H9 (cell line): ENCODE data around the gene BCAS3. TPM values are rescaled to one million over a fixed set of nuclear protein-coding genes. Genes with fewer than 3 reads are reported as not detected.
A peak's percentile ranks its signal among the peaks of the same experiment; 100 is the strongest.

ENCODE experiments used
- DNase-seq: peaks from one replicate; pipeline ENCODE4 v3.0.0-alpha.2; 2017
- H2AFZ ChIP-seq: one replicate; pipeline ENCODE4 v1.6.1; 2013; ENCODE audit warnings: mild to moderate bottlenecking, low read length, control low read depth, moderate library complexity
- H2AK5ac ChIP-seq: 2 replicates; pipeline ENCODE4 v1.6.1; 2013; ENCODE audit warnings: low read length, control low read depth, mixed read lengths; ENCODE audit not compliant: insufficient read length
- H2BK120ac ChIP-seq: one replicate; pipeline ENCODE4 v1.6.1; 2013; ENCODE audit warnings: low read depth, mild to moderate bottlenecking, low read length, control low read depth, inconsistent platforms; ENCODE audit not compliant: poor library complexity, severe bottlenecking
- H2BK12ac ChIP-seq: 2 replicates; pipeline ENCODE4 v1.6.1; 2013; ENCODE audit warnings: low read length, control low read depth, mixed read lengths, low read depth; ENCODE audit not compliant: insufficient read length
- H2BK15ac ChIP-seq: 2 replicates; pipeline ENCODE4 v1.6.1; 2013; ENCODE audit warnings: low read depth, low read length, control low read depth
- H2BK20ac ChIP-seq: one replicate; pipeline ENCODE4 v1.6.1; 2013; ENCODE audit warnings: low read depth, mild to moderate bottlenecking, low read length, control low read depth, inconsistent platforms; ENCODE audit not compliant: poor library complexity, severe bottlenecking
- H2BK5ac ChIP-seq: 2 replicates; pipeline ENCODE4 v1.6.1; 2013; ENCODE audit warnings: low read length, control low read depth, mixed read lengths; ENCODE audit not compliant: insufficient read length
- H3K14ac ChIP-seq: 2 replicates; pipeline ENCODE4 v1.6.1; 2013; ENCODE audit warnings: low read length, control low read depth; ENCODE audit not compliant: insufficient read depth
- H3K18ac ChIP-seq: 2 replicates; pipeline ENCODE4 v1.6.1; 2013; ENCODE audit warnings: low read depth, mild to moderate bottlenecking, mixed read lengths, low read length, control low read depth; ENCODE audit not compliant: insufficient read length
- H3K23ac ChIP-seq: 2 replicates; pipeline ENCODE4 v1.6.1; 2013; ENCODE audit warnings: low read length, control low read depth, mixed read lengths, low read depth; ENCODE audit not compliant: insufficient read length
- H3K23me2 ChIP-seq: 2 replicates; pipeline ENCODE4 v1.6.1; 2013; ENCODE audit warnings: low read depth, mild to moderate bottlenecking, mixed read lengths, low read length, control low read depth; ENCODE audit not compliant: insufficient read length, poor library complexity, severe bottlenecking
- H3K27ac ChIP-seq: 2 replicates; pipeline ENCODE4 v1.5.1; 2013; ENCODE audit warnings: low read length, control low read depth, mixed read lengths, low read depth; ENCODE audit not compliant: insufficient read length
- H3K27me3 ChIP-seq: 2 replicates; pipeline ENCODE4 v1.6.1; 2013; ENCODE audit warnings: low read length, control low read depth, inconsistent platforms; ENCODE audit not compliant: insufficient read depth
- H3K4ac ChIP-seq: 2 replicates; pipeline ENCODE4 v1.6.1; 2013; ENCODE audit warnings: low read depth, mild to moderate bottlenecking, control low read depth, inconsistent platforms, low read length, moderate library complexity
- H3K4me1 ChIP-seq: 2 replicates; pipeline ENCODE4 v1.6.1; 2013; ENCODE audit warnings: low read length, control low read depth, inconsistent platforms; ENCODE audit not compliant: insufficient read depth
- H3K4me2 ChIP-seq: 2 replicates; pipeline ENCODE4 v1.6.1; 2013; ENCODE audit warnings: low read length, control low read depth, mixed read lengths; ENCODE audit not compliant: insufficient read length, insufficient read depth
- H3K56ac ChIP-seq: 2 replicates; pipeline ENCODE4 v1.6.1; 2013; ENCODE audit warnings: low read depth, mild to moderate bottlenecking, mixed read lengths, low read length, control low read depth; ENCODE audit not compliant: insufficient read length
- H3K79me1 ChIP-seq: 2 replicates; pipeline ENCODE4 v1.6.1; 2013; ENCODE audit warnings: low read depth, mild to moderate bottlenecking, moderate library complexity, low read length, control low read depth, inconsistent platforms; ENCODE audit not compliant: insufficient read depth, poor library complexity, severe bottlenecking
- H3K79me2 ChIP-seq: 2 replicates; pipeline ENCODE4 v1.6.1; 2013; ENCODE audit warnings: low read length, control low read depth, inconsistent platforms; ENCODE audit not compliant: insufficient read depth
- H3K9ac ChIP-seq: 2 replicates; pipeline ENCODE4 v1.6.1; 2013; ENCODE audit warnings: low read length, control low read depth, mixed read lengths; ENCODE audit not compliant: insufficient read length; ENCODE audit errors: extremely low read depth
- H3K9me3 ChIP-seq: one replicate; pipeline ENCODE4 v1.6.1; 2013; ENCODE audit warnings: low read depth, low read length, inconsistent platforms; ENCODE audit not compliant: control insufficient read depth
- H3T11ph ChIP-seq: one replicate; pipeline ENCODE4 v1.6.1; 2013; ENCODE audit warnings: mild to moderate bottlenecking, low read length, control low read depth, inconsistent platforms
- H4K20me1 ChIP-seq: one replicate; pipeline ENCODE4 v1.6.1; 2013; ENCODE audit not compliant: control insufficient read depth, insufficient read length, insufficient read depth
- H4K5ac ChIP-seq: 2 replicates; pipeline ENCODE4 v1.6.1; 2013; ENCODE audit warnings: low read depth, mild to moderate bottlenecking, mixed read lengths, low read length, control low read depth; ENCODE audit not compliant: insufficient read length
- H4K8ac ChIP-seq: replicated peaks from 2 replicates; pipeline ENCODE4 v1.6.1; 2013; ENCODE audit warnings: low read length, control low read depth, mixed read lengths, low read depth; ENCODE audit not compliant: insufficient read length
- H4K91ac ChIP-seq: 2 replicates; pipeline ENCODE4 v1.6.1; 2013; ENCODE audit warnings: low read depth, mild to moderate bottlenecking, moderate library complexity, mixed read lengths, low read length, control low read depth; ENCODE audit not compliant: insufficient read length
- H3K27ac Mint-ChIP-seq, 3 experiments: 2 replicates in 2 of 3; 3 replicates in 1 of 3; pipeline ENCODE4 v1.8.0; 2020 to 2021; ENCODE audit warnings: mixed read lengths in 3 of 3, mild to moderate bottlenecking in 1 of 3, moderate library complexity in 1 of 3
- H3K27me3 Mint-ChIP-seq: 2 replicates; pipeline ENCODE4 v1.8.0; 2021; ENCODE audit warnings: low read depth, mild to moderate bottlenecking, moderate library complexity, mixed read lengths
- H3K36me3 Mint-ChIP-seq, 3 experiments: 2 replicates in 2 of 3; 3 replicates in 1 of 3; pipeline ENCODE4 v1.8.0; 2020 to 2021; ENCODE audit warnings: low read depth in 3 of 3, mixed read lengths in 3 of 3; ENCODE audit not compliant: insufficient read depth in 1 of 3
- H3K4me1 Mint-ChIP-seq, 2 experiments: 2 replicates each; pipeline ENCODE4 v1.8.0; 2020; ENCODE audit warnings: mixed read lengths in 2 of 2
- H3K4me3 Mint-ChIP-seq, 2 experiments: 2 replicates in 1 of 2; 3 replicates in 1 of 2; pipeline ENCODE4 v1.8.0; 2020 to 2021; ENCODE audit warnings: mild to moderate bottlenecking in 2 of 2, mixed read lengths in 2 of 2, moderate library complexity in 1 of 2
- H3K9me3 Mint-ChIP-seq, 2 experiments: 2 replicates in 1 of 2; 3 replicates in 1 of 2; pipeline ENCODE4 v1.8.0; 2020; ENCODE audit warnings: mild to moderate bottlenecking in 2 of 2, mixed read lengths in 2 of 2, moderate library complexity in 1 of 2
- WGBS: extraction: QIAGEN DNeasy Blood & Tissue Kit; methylation state at CpG from one replicate; pipeline ENCODE4 v1.1.7; 2013; ENCODE audit warnings: missing lambda C conversion rate, low lambda C conversion rate, mixed read lengths; ENCODE audit not compliant: insufficient read length; ENCODE audit errors: extremely low coverage; 5-methylcytosine and 5-hydroxymethylcytosine counted together
- total RNA-seq: library from RNA; stranded (reverse); gene quantifications from 2 replicates; pipeline ENCODE4 v1.2.1, GENCODE V29; 2021
- TF ChIP-seq, protein P1 (sequence below): fragments of 200-600 bp; sonication (generic); conservative IDR thresholded peaks from 3 replicates; pipeline ENCODE4 v1.8.0; 2021; ENCODE audit warnings: antibody characterized with exemption, mild to moderate bottlenecking

The BCAS3 gene
- total RNA-seq, 1 experiment from 2014 or later, result 22.4 TPM

DNA sequence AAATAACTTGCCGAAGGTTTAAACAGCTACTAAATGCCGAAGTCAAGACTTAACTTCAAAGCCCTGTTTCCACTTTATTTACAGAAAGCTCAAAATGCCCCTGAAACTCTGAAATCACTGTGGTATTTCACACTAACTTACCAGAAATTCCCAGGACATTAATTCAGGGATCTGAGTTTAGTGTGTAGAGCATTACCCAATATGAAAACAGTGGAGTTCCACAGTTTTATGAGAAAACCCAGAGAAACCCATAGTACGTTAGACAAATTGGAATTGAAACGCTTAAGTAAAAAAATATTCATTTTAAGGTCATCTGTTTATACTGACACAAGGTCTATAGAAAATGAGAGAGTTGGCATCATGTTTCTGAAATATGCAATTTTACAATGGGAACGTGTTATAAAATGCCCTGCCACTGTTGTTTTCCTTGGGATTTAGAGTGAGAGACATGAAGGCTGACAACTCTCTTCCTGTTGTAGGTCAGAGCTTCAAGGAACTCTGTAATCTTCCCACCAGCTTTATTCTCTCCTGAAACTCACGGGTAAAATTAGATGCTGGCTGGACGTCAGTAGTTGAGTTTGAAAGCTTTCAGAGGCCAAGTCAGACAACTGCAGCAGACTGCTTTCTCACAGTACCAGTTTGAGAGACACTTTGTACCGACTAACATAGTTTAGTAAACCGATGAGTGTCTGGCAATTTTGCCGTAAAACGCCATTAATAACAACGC is 582.6 kb downstream of the BCAS3 start:
- Histone ChIP-seq H3K79me1 (no peaks in the 10 kb centered on the region), H3K9ac (peak overlapping the region; percentile 14)
- WGBS, result no CpG with 5 or more reads among the region's 12 CpGs

More for the DNA sequence above, 582.6 kb downstream of the BCAS3 start:
- no peaks in the 10 kb centered on the region for H3K23me2 ChIP-seq
- no peak overlapping the region for H4K8ac ChIP-seq
- H4K91ac ChIP-seq, result no peak overlapping the region
- H3K23ac ChIP-seq, result no peak overlapping the region
- no peak for DNase-seq
- H3K4me1 Mint-ChIP-seq, result 0 out of 4 replicates have a peak, but pooled peaks cover 0 to 5% of the 10 kb centered on the region in 2 experiments
- H2BK15ac ChIP-seq, result no peak overlapping the region
- H4K20me1 ChIP-seq, result no peaks in the 10 kb centered on the region
- no peak overlapping the region for H3K27ac Mint-ChIP-seq
- H3K27ac ChIP-seq, result no peak overlapping the region
- H3T11ph ChIP-seq, result no peak overlapping the region
- H2BK12ac ChIP-seq, result no peak overlapping the region
- H3K27me3 ChIP-seq, result no peaks in the 10 kb centered on the region
- no peak overlapping the region for H2BK5ac ChIP-seq
- no peaks in the 10 kb centered on the region for H3K9me3 ChIP-seq
- no peak overlapping the region for H3K4ac ChIP-seq
- H3K4me1 ChIP-seq, result no peaks in the 10 kb centered on the region
- H3K4me2 ChIP-seq, result no peak overlapping the region
- no peak overlapping the region for H3K56ac ChIP-seq
- no peaks in the 10 kb centered on the region for H3K27me3 Mint-ChIP-seq
- no peak overlapping the region for H3K14ac ChIP-seq
- TF ChIP-seq, protein P1, sequence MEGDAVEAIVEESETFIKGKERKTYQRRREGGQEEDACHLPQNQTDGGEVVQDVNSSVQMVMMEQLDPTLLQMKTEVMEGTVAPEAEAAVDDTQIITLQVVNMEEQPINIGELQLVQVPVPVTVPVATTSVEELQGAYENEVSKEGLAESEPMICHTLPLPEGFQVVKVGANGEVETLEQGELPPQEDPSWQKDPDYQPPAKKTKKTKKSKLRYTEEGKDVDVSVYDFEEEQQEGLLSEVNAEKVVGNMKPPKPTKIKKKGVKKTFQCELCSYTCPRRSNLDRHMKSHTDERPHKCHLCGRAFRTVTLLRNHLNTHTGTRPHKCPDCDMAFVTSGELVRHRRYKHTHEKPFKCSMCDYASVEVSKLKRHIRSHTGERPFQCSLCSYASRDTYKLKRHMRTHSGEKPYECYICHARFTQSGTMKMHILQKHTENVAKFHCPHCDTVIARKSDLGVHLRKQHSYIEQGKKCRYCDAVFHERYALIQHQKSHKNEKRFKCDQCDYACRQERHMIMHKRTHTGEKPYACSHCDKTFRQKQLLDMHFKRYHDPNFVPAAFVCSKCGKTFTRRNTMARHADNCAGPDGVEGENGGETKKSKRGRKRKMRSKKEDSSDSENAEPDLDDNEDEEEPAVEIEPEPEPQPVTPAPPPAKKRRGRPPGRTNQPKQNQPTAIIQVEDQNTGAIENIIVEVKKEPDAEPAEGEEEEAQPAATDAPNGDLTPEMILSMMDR, result no peak
- H4K5ac ChIP-seq, result no peak overlapping the region
- no peaks in the 10 kb centered on the region for H3K36me3 Mint-ChIP-seq
- no peak overlapping the region for H2BK20ac ChIP-seq
- no peaks in the 10 kb centered on the region for H3K79me2 ChIP-seq
- no peak overlapping the region for H3K4me3 Mint-ChIP-seq
- no peak overlapping the region for H2AFZ ChIP-seq
- no peaks in the 10 kb centered on the region for H3K9me3 Mint-ChIP-seq
- no peak overlapping the region for H2BK120ac ChIP-seq
- H3K18ac ChIP-seq, result no peak overlapping the region
- H2AK5ac ChIP-seq, result no peak overlapping the region
